AG04450 (cell line): Measurements from ENCODE around the gene KCNMB4. TPM values are rescaled to one million over a fixed set of nuclear protein-coding genes. Genes with fewer than 3 reads are reported as not detected.

Experiments
- CTCF ChIA-PET: fragments of 300-600, 350-600 bp; formaldehyde crosslinking; extraction: SDS; loops from one replicate; lab custom pipeline; 2022; ENCODE audit warnings: antibody characterized with exemption, inconsistent platforms; lab: Charles Lee
- POLR2A ChIA-PET: fragments of 350-600 bp; formaldehyde crosslinking; extraction: SDS; loops from one replicate; lab custom pipeline; 2021; ENCODE audit warnings: antibody characterized with exemption, inconsistent platforms; lab: Yijun Ruan, JAX
- DNase-seq: peaks from one replicate; pipeline ENCODE4 v3.0.0-alpha.2; 2011; ENCODE audit warnings: low read depth, low spot score
- H3K27ac ChIP-seq: one replicate; pipeline ENCODE4 v1.5.1; 2012; ENCODE audit warnings: low read depth, low read length, control low read depth
- H3K27me3 ChIP-seq: one replicate; pipeline ENCODE4 v1.6.0; 2012; ENCODE audit warnings: low read length; ENCODE audit not compliant: control insufficient read depth, insufficient read depth
- H3K4me3 ChIP-seq: 2 replicates; pipeline ENCODE4 v1.5.1; 2011; ENCODE audit warnings: mild to moderate bottlenecking, low read depth, low read length, control low read depth
- H3K9me3 ChIP-seq: 2 replicates; pipeline ENCODE4 v1.5.1; 2012; ENCODE audit warnings: low read length; ENCODE audit not compliant: control insufficient read depth, insufficient read depth
- CTCF ChIP-seq: IDR thresholded peaks from 2 replicates; pipeline ENCODE4 v1.5.1; 2011; ENCODE audit warnings: low read depth, low read length, control low read depth, inconsistent platforms
- polyA plus RNA-seq: library from polyadenylated mRNA; depleted of rRNA; stranded (reverse); fragments of >200 nt; gene quantifications from 2 replicates; pipeline ENCODE4 v1.2.3, GENCODE V29; 2011

Gene KCNMB4
- polyA plus RNA-seq, 1 experiment, result 0.14 TPM

- Histone ChIP-seq H3K27me3 (no peaks in the 10 kb centered on the region), H3K9me3 (no peaks in the 10 kb centered on the region), H3K27ac (no peak overlapping the region), H3K4me3 (no peak overlapping the region)
- no peak for DNase-seq
- ChIA-PET CTCF (interaction anchor here (0.6 kb wide), 1 partner anchor 330 kb away, joined by 3 read pairs; no protein-coding TSS in a partner anchor), POLR2A (no interaction called here)
- no peak for TF ChIP-seq CTCF
These were observed 32.8 kb downstream of the KCNMB4 start for GRCh38 chr12:70398862-70399261.

- ChIA-PET CTCF (no interaction called here), POLR2A (no interaction called here)
- Histone ChIP-seq H3K27ac (no peak overlapping the region), H3K4me3 (no peak overlapping the region), H3K9me3 (no peaks in the 10 kb centered on the region), H3K27me3 (no peaks in the 10 kb centered on the region)
- no peak for DNase-seq
- no peak for TF ChIP-seq CTCF
These were observed 33.2 kb downstream of the KCNMB4 start for GRCh38 chr12:70399311-70399710.

- Histone ChIP-seq H3K27me3 (no peaks in the 10 kb centered on the region), H3K9me3 (no peaks in the 10 kb centered on the region), H3K4me3 (no peak overlapping the region), H3K27ac (no peak overlapping the region)
- TF ChIP-seq CTCF, result no peak
- no peak for DNase-seq
- POLR2A ChIA-PET, result no interaction called here
- CTCF ChIA-PET, result no interaction called here
These were observed 34.0 kb downstream of the KCNMB4 start for GRCh38 chr12:70400124-70400523.

GRCh38 chr12:70402597-70402996, 36.5 kb downstream of the KCNMB4 start:
- no peak for TF ChIP-seq CTCF
- Histone ChIP-seq H3K4me3 (no peak overlapping the region), H3K9me3 (no peaks in the 10 kb centered on the region), H3K27ac (no peak overlapping the region), H3K27me3 (no peaks in the 10 kb centered on the region)
- CTCF ChIA-PET, result no interaction called here
- POLR2A ChIA-PET, result no interaction called here
- no peak for DNase-seq

- CTCF ChIA-PET, result interaction anchor here (0.8 kb wide), 1 partner anchor 503 kb away, joined by 3 read pairs; no protein-coding TSS in a partner anchor
- H3K27me3 ChIP-seq, result no peaks in the 10 kb centered on the region
- H3K9me3 ChIP-seq, result no peaks in the 10 kb centered on the region; the same call in 1 of the 2 replicates
- POLR2A ChIA-PET, result no interaction called here
- no peak overlapping the region for H3K4me3 ChIP-seq
- H3K27ac ChIP-seq, result no peak overlapping the region
- no peak for DNase-seq
- TF ChIP-seq CTCF, result no peak
These were observed 37.7 kb downstream of the KCNMB4 start for GRCh38 chr12:70403826-70404225.
